Right atrium auricular region (tissue), 2 donors: ENCODE data around the gene STARD8. TPM values are rescaled to one million over a fixed set of nuclear protein-coding genes. Genes with fewer than 3 reads are reported as not detected.

ENCODE experiments used
- DNase-seq: peaks from one replicate; pipeline ENCODE4 v3.0.0-alpha.2; 2019; ENCODE audit warnings: low spot score
- H3K27ac ChIP-seq, 2 donors: fragments of 200-600 bp; sonication (generic); 1 replicate in 1 of 2; 2 replicates in 1 of 2; pipeline ENCODE4 v1.5.1; 2016 to 2019
- H3K27me3 ChIP-seq, 2 donors: fragments of 200-600 bp; sonication (generic); one replicate each; pipeline versions ENCODE4 v1.5.1 to v1.6.0; 2017 to 2019
- H3K36me3 ChIP-seq: fragments of 200-600 bp; sonication (generic); one replicate; pipeline ENCODE4 v1.5.1; 2016
- H3K4me1 ChIP-seq, 2 donors: fragments of 200-600 bp; sonication (generic); one replicate each; pipeline versions ENCODE4 v1.5.1 to v1.6.0; 2017 to 2019
- H3K4me3 ChIP-seq, 2 donors: fragments of 200-600 bp; sonication (generic); 1 replicate in 1 of 2; 2 replicates in 1 of 2; pipeline ENCODE4 v1.5.1; 2017 to 2019; ENCODE audit warnings: mild to moderate bottlenecking in 1 of 2, moderate library complexity in 1 of 2
- H3K9me3 ChIP-seq, 2 donors: fragments of 200-600 bp; sonication (generic); one replicate each; pipeline ENCODE4 v1.5.1; 2019
- total RNA-seq, 2 donors: library from RNA; depleted of rRNA; stranded (reverse); fragments of >200 nt; gene quantifications; one replicate each; pipeline ENCODE4 v1.1.0, GENCODE V29; 2016
- TF ChIP-seq, protein P1 (sequence below), 2 donors: fragments of 200-600 bp; sonication (generic); IDR thresholded peaks; one replicate each; pipeline ENCODE4 v1.5.1; 2019; ENCODE audit warnings: antibody characterized with exemption in 2 of 2

The STARD8 gene
- total RNA-seq, 2 donors from 2014 or later: 8.3 to 14.6 TPM

DNA sequence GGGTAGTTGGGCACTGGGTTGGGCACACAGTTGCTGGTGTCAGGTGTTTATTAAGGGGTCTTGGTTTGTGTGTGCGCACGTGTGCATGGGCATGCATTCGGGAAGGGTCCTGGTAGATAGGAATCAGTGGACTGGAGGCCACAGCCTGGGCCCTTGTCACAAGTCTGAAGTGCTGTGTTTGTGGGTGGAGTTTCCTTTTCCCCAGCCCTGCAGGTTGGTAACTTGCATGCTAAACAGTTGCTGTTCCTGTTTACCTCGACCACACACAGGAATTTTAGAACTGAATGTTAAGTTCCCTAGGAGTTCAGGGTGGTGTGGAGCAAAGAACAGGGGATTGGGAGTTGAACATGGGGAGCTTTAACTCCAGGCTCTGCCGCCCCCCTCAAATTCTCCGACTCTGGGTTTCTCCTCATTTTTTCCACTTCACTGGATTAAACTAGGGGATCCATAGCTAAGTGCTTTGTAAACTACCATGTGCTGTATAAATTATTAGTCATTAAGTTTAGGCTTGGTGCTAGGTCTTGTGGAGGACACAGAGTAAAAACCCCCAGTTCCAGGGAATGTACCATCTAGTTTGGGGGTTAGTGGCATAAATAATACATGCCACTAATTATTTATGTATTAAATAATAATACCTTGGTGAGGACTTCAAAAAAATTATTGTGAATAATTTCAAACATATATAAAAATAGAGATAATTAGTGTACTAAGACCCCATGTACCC is 49.0 kb downstream of the STARD8 start:
- Histone ChIP-seq H3K4me3 (peak overlapping the region in 1 of 2 donors; percentile 63), H3K4me1 (peaks cover 0 to 46% of the 10 kb centered on the region in 2 donors), H3K27ac (peak overlapping the region; percentile 4 to 7), H3K9me3 (no peaks in the 10 kb centered on the region), H3K36me3 (no peaks in the 10 kb centered on the region), H3K27me3 (no peaks in the 10 kb centered on the region)
- DNase-seq: no peak
- TF ChIP-seq, protein P1, sequence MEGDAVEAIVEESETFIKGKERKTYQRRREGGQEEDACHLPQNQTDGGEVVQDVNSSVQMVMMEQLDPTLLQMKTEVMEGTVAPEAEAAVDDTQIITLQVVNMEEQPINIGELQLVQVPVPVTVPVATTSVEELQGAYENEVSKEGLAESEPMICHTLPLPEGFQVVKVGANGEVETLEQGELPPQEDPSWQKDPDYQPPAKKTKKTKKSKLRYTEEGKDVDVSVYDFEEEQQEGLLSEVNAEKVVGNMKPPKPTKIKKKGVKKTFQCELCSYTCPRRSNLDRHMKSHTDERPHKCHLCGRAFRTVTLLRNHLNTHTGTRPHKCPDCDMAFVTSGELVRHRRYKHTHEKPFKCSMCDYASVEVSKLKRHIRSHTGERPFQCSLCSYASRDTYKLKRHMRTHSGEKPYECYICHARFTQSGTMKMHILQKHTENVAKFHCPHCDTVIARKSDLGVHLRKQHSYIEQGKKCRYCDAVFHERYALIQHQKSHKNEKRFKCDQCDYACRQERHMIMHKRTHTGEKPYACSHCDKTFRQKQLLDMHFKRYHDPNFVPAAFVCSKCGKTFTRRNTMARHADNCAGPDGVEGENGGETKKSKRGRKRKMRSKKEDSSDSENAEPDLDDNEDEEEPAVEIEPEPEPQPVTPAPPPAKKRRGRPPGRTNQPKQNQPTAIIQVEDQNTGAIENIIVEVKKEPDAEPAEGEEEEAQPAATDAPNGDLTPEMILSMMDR (IDR thresholded peaks at IDR 0.05): no peak

DNA sequence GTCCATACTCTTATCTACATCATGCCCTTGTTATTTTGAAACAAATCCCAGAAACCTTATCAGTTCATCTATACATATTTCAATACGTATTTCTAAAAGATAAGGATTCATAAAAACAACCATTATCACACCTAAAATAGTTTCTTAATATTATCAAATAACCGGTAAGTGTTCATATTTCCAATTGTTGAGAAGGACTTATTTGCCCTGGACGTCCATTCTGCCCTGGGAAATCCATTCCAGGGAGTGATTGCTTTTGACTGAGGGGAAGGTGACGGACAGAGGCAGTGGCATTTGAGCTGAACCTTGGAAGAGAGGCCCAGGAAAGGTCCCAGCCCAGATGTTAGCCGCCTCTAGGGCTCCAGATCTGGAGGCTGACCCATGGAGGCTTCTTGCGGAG is 49.6 kb downstream of the STARD8 start:
- Histone ChIP-seq H3K9me3 (no peaks in the 10 kb centered on the region), H3K36me3 (no peaks in the 10 kb centered on the region), H3K27ac (peak overlapping the region; percentile 4 to 7), H3K4me3 (no peak overlapping the region), H3K27me3 (no peaks in the 10 kb centered on the region), H3K4me1 (peaks cover 0 to 52% of the 10 kb centered on the region in 2 donors)
- DNase-seq: no peak
- TF ChIP-seq, protein P1 (IDR thresholded peaks at IDR 0.05): no peak

DNA sequence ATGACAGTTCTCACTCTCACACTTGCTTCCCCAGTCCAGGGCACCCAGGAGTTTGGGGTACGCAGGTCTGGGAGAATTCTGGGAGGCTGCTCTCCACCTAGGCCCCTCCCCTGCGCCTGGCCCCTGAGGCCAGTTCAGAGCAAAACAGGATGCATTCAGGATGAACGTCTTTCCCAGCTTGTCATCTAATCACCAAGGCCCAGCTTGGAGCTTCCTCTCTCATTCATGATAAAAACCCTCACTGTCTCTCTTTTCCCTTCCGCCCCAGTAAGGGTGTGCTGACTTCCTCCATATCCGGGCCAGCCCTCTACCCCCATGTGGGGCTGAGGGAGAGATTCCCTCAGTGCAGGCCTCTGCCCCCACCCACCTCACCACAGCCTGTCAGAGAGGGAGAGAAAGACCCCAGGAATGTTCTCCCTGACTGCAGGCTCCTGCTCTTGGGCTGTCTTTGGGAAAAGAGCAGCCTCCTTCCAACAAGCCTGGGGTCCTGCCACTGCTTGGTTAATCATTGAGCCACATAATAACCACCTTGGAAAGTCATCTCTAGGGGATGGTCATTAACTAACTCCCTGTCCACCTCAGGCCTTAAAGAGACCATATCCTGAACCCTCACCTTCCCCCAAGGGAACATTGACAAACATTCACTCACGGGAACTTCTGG is 50.1 kb downstream of the STARD8 start:
- H3K4me3 ChIP-seq: no peak overlapping the region
- TF ChIP-seq, protein P1 (IDR thresholded peaks at IDR 0.05): no peak
- H3K4me1 ChIP-seq: peaks cover 0 to 53% of the 10 kb centered on the region in 2 donors
- no peaks in the 10 kb centered on the region for H3K9me3 ChIP-seq
- DNase-seq: no peak
- no peaks in the 10 kb centered on the region for H3K27me3 ChIP-seq
- no peaks in the 10 kb centered on the region for H3K36me3 ChIP-seq
- peak overlapping the region; percentile 4 to 7 for H3K27ac ChIP-seq

DNA sequence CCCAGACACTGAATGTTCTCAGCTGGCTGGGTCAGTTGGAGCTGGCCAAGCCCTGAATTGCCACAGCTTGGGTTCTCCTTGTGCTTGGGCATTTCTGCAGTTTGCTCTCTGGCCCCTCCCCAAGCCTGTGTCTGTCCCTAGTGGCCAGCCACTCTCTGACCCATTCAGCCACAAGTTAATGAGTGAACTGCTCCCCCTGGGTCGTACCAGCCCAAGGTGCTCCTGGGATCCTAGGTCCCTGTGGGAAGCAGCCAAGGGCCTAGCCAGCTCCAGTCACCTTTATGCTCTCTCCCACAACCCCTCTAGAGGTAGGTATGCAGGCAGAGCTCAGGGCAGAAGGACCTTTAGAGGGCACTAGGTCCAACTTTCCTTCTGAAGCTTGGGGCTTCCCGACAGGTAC is 51.5 kb downstream of the STARD8 start:
- Histone ChIP-seq H3K27me3 (no peaks in the 10 kb centered on the region), H3K27ac (peak overlapping the region in 1 of 2 donors; percentile 37), H3K9me3 (no peaks in the 10 kb centered on the region), H3K36me3 (no peaks in the 10 kb centered on the region), H3K4me1 (peaks cover 0 to 63% of the 10 kb centered on the region in 2 donors), H3K4me3 (no peak overlapping the region)
- DNase-seq: no peak
- TF ChIP-seq, protein P1 (IDR thresholded peaks at IDR 0.05): peak in 1 of 2 donors; percentile 9

DNA sequence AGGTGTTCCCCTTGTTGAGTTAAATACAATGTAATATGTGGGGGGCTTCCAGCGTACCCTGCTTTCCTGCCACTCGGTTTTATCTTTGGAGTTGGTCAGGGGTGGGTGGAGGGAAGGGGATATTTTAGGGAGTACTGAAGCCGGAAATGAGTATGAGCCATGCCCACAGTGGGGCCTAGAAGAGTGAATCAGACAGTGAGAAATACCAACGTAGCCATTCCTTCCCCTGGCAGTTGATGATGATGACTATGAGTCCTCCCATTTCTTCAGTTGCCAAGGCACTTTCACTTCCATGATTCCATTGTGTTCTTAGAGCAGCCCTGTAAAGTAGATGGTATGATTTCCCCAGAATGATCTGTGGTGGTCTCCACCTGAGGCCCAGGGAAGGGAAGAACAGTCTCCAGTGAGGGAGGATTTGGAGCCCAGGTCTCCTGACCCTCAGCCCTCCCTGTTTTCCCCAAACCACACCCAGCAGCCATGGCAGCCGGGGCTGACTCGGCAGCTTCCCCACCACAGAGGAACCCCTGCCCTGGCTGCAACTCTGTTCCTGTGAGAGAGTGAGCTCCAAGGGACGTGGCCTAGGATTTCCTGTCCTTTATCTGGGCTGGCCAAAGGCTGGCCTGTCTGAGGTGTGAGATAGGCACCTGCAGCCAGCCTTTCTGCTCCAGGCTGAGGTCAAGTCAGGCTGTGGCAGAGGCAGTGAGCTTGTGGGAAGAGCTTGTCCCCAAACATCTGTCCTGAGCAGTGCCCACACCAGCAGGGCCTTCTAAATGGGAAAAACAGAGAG is 52.7 kb downstream of the STARD8 start:
- Histone ChIP-seq H3K27me3 (no peaks in the 10 kb centered on the region), H3K27ac (peak overlapping the region; percentile 6 to 37), H3K4me1 (peaks cover 0 to 56% of the 10 kb centered on the region in 2 donors), H3K4me3 (no peak overlapping the region), H3K9me3 (no peaks in the 10 kb centered on the region), H3K36me3 (no peaks in the 10 kb centered on the region)
- TF ChIP-seq, protein P1 (IDR thresholded peaks at IDR 0.05): no peak
- DNase-seq: no peak
